ENCODE data around the gene FLT4. TPM values are rescaled to one million over a fixed set of nuclear protein-coding genes. Genes with fewer than 3 reads are reported as not detected.

Gene FLT4
- 0.29 and 3.8 TPM in 2 replicates for total RNA-seq

GRCh38 chr5:180649297-180650039 lies at the start of gene FLT4:
TSS of gene FLT4 (minus strand) at chr5:180649600. CDS start at chr5:180649545, 55 bp downstream.
- peak within 1 kb of the TSS; percentile 33 for H3K4me3 ChIP-seq (ENCODE audit: low read depth, low read length)
- DNase-seq (ENCODE audit: low read depth): no peak

GRCh38 chr5:180699042-180699441 lies 49.6 kb upstream of the FLT4 start:
- no peak for DNase-seq (ENCODE audit: low read depth)
- H3K4me3 ChIP-seq (ENCODE audit: low read depth, low read length): no peak overlapping the region
- no peak for TF ChIP-seq CTCF (conservative IDR thresholded peaks at IDR 0.05; ENCODE audit: low read depth, low read length)

More at GRCh38 chr5:180649297-180650039, at the start of gene FLT4:
- TF ChIP-seq CTCF (conservative IDR thresholded peaks at IDR 0.05; ENCODE audit: low read depth, low read length): no peak

- H3K4me3 ChIP-seq (ENCODE audit: low read depth, low read length): no peak overlapping the region
- no peak for TF ChIP-seq CTCF (conservative IDR thresholded peaks at IDR 0.05; ENCODE audit: low read depth, low read length)
- no peak for DNase-seq (ENCODE audit: low read depth)
Observed at GRCh38 chr5:180696116-180696515, 46.7 kb upstream of the FLT4 start.

GRCh38 chr5:180692429-180692828 lies 43.0 kb upstream of the FLT4 start:
- H3K4me3 ChIP-seq (ENCODE audit: low read depth, low read length): no peak overlapping the region
- DNase-seq (ENCODE audit: low read depth): no peak
- no peak for TF ChIP-seq CTCF (conservative IDR thresholded peaks at IDR 0.05; ENCODE audit: low read depth, low read length)

- H3K4me3 ChIP-seq (ENCODE audit: low read depth, low read length): no peak overlapping the region
- TF ChIP-seq CTCF (conservative IDR thresholded peaks at IDR 0.05; ENCODE audit: low read depth, low read length): no peak
- no peak for DNase-seq (ENCODE audit: low read depth)
Observed at GRCh38 chr5:180691046-180691445, 41.6 kb upstream of the FLT4 start.

- no peak overlapping the region for H3K4me3 ChIP-seq (ENCODE audit: low read depth, low read length)
- DNase-seq (ENCODE audit: low read depth): no peak
- no peak for TF ChIP-seq CTCF (conservative IDR thresholded peaks at IDR 0.05; ENCODE audit: low read depth, low read length)
Observed at GRCh38 chr5:180690562-180690961, 41.2 kb upstream of the FLT4 start.

- TF ChIP-seq CTCF (conservative IDR thresholded peaks at IDR 0.05; ENCODE audit: low read depth, low read length): no peak
- DNase-seq (ENCODE audit: low read depth): no peak
- no peak overlapping the region for H3K4me3 ChIP-seq (ENCODE audit: low read depth, low read length)
Observed at GRCh38 chr5:180689775-180690174, 40.4 kb upstream of the FLT4 start.

Measured in epithelial cell of proximal tubule (primary cell).